Vagina (tissue), 2 donors: Measurements from ENCODE around the gene COL18A1. TPM values are rescaled to one million over a fixed set of nuclear protein-coding genes. Genes with fewer than 3 reads are reported as not detected.

Experiments used
- DNase-seq, 2 donors: peaks; one replicate each; pipeline ENCODE4 v3.0.0-alpha.2; 2017; ENCODE audit errors: extremely low spot score in 2 of 2
- H3K27ac ChIP-seq: fragments of 200-600 bp; sonication (generic); one replicate; pipeline ENCODE4 v1.5.1; 2019
- H3K27me3 ChIP-seq: fragments of 200-600 bp; sonication (generic); one replicate; pipeline ENCODE4 v1.5.1; 2019
- H3K36me3 ChIP-seq, 2 donors: fragments of 200-600 bp; sonication (generic); one replicate each; pipeline ENCODE4 v1.5.1; 2017 to 2019
- H3K4me1 ChIP-seq: fragments of 200-600 bp; sonication (generic); one replicate; pipeline ENCODE4 v1.5.1; 2019
- H3K4me3 ChIP-seq, 2 donors: fragments of 200-600 bp; sonication (generic); 1 replicate in 1 of 2; 2 replicates in 1 of 2; pipeline ENCODE4 v1.5.1; 2016 to 2019
- H3K9me3 ChIP-seq: fragments of 200-600 bp; sonication (generic); one replicate; pipeline ENCODE4 v1.5.1; 2019
- POLR2A ChIP-seq, 2 donors: fragments of 450-650 bp; IDR thresholded peaks; one replicate each; pipeline ENCODE4 v1.6.1; 2017; ENCODE audit warnings: antibody characterized with exemption in 2 of 2, mild to moderate bottlenecking in 2 of 2, moderate library complexity in 2 of 2
- POLR2AphosphoS5 ChIP-seq, 2 donors: sonication (generic); formaldehyde crosslinking; IDR thresholded peaks; one replicate each; pipeline ENCODE4 v1.9.0; 2017; ENCODE audit warnings: antibody characterized with exemption in 2 of 2, mild to moderate bottlenecking in 2 of 2, low read depth in 1 of 2; ENCODE audit not compliant: insufficient read depth in 1 of 2
- intact Hi-C: fragments of 100-400 bp; cut with DNase I; formaldehyde crosslinking; loops from one replicate; pipeline ENCODE4 v1.15.1; 2023
- total RNA-seq: library from RNA; depleted of rRNA; stranded (reverse); fragments of >200 nt; gene quantifications from one replicate; pipeline ENCODE4 v1.2.3, GENCODE V29; 2016
- TF ChIP-seq, protein P1 (sequence below), 3 experiments: fragments of 450-650 bp in 2 of 3; fragments of 200-600 bp in 1 of 3; sonication (generic) in 1 of 3; IDR thresholded peaks; one replicate each; pipeline ENCODE4 v1.5.1; 2017 to 2019; ENCODE audit warnings: antibody characterized with exemption in 3 of 3, mild to moderate bottlenecking in 2 of 3, moderate library complexity in 2 of 3

COL18A1 gene
- total RNA-seq, 1 donor from 2014 or later, result 86.7 TPM

DNA sequence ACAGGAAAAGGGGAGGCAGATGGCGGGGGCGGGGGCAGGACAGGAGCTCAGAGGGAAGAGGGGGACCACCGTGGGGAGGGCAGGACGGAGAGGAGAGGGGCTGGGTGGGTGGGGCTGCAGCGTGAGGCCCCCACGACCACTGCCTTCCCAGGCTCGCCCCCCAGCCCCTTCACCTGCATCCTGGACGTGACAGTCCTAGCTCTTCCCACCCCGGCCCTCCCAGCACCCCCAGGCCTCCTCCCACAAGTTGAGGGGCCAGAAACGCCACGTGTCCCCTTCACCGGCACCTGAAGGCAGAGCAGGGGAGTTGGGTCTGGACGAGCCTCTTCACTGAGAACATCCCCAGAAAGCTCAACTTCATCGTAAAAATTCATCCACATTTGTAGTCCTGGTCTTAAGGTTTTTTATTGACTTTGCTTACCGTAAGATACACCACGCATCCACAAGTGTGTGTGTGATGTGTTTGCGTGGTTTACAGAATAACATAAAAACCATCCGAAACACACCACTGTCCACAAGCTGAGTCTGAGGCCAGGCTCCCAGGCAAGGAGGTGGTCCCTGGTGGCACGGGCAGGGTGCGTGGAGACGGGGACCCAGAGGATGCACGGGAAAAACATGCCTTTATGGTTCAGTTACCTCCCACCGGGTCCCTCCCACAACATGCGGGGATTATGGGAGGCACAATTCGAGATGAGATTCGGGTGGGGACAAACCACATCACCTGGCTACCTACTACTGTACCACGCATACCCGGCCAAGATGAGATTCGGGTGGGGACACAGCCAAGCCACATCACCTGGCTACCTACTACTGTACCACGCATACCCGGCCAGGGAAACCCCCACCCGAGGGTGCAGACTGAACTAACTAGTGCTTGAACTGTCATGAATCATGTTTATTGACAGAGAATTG, 13.9 kb upstream of the COL18A1 start:
- no peak overlapping the region for H3K4me3 ChIP-seq
- no peak overlapping the region for H3K27ac ChIP-seq
- H3K4me1 ChIP-seq, result peaks cover 28% of the 10 kb centered on the region
- no peaks in the 10 kb centered on the region for H3K9me3 ChIP-seq
- TF ChIP-seq POLR2A (IDR thresholded peaks at IDR 0.05), result no peak
- TF ChIP-seq POLR2AphosphoS5 (IDR thresholded peaks at IDR 0.05; ENCODE audit: insufficient read depth in 1 of 2, low read depth in 1 of 2), result no peak
- TF ChIP-seq, protein P1, sequence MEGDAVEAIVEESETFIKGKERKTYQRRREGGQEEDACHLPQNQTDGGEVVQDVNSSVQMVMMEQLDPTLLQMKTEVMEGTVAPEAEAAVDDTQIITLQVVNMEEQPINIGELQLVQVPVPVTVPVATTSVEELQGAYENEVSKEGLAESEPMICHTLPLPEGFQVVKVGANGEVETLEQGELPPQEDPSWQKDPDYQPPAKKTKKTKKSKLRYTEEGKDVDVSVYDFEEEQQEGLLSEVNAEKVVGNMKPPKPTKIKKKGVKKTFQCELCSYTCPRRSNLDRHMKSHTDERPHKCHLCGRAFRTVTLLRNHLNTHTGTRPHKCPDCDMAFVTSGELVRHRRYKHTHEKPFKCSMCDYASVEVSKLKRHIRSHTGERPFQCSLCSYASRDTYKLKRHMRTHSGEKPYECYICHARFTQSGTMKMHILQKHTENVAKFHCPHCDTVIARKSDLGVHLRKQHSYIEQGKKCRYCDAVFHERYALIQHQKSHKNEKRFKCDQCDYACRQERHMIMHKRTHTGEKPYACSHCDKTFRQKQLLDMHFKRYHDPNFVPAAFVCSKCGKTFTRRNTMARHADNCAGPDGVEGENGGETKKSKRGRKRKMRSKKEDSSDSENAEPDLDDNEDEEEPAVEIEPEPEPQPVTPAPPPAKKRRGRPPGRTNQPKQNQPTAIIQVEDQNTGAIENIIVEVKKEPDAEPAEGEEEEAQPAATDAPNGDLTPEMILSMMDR (IDR thresholded peaks at IDR 0.05), result no peak
- intact Hi-C loops, result no loop called here
- no peaks in the 10 kb centered on the region for H3K27me3 ChIP-seq
- no peak for DNase-seq
- no peaks in the 10 kb centered on the region for H3K36me3 ChIP-seq

DNA sequence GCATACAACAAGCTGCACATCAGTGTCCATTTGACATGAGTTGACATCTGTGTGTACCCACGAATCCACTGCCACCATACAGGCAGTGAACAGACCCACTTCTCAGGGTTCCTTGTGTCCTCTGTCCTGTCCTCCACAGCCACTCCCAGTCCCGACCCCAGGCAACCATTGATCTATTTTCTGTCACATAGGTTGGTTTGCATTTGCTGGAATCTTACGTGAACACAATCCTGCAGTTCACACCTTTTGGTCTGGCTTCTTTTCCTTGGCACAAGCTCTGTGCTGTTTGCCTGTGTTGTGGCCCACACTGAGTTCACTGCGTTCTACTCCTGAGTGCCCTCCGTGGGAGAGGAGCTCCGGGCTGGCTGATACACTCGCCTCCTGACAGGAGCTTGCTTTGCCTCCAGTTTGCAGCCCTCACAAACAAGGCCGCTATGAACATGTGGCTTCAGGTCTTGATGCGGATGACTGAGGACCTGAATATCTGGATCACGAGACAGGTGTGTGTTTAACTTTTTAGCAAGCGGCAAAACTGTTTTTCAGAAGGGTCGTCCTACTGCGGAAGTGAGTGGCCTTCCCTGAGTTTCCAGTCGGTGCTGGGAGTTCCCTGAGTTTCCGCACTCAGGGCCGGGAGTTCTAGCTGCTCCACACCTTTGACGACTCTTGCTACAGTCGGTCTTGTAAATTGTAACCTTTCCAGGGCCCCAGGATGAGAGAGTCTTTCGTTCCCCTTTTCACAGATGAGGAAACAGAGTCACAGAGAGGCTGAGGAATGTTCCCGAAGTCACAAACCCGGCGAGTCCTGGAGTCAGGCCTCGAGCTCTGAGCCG, 13.0 kb upstream of the COL18A1 start:
- H3K27ac ChIP-seq, result no peak overlapping the region
- H3K36me3 ChIP-seq, result no peaks in the 10 kb centered on the region
- peaks cover 22% of the 10 kb centered on the region for H3K4me1 ChIP-seq
- no peaks in the 10 kb centered on the region for H3K27me3 ChIP-seq
- no peak for DNase-seq
- H3K4me3 ChIP-seq, result no peak overlapping the region
- TF ChIP-seq POLR2A (IDR thresholded peaks at IDR 0.05), result no peak
- TF ChIP-seq, protein P1 (IDR thresholded peaks at IDR 0.05), result no peak
- TF ChIP-seq POLR2AphosphoS5 (IDR thresholded peaks at IDR 0.05; ENCODE audit: insufficient read depth in 1 of 2, low read depth in 1 of 2), result no peak
- intact Hi-C loops, result no loop called here
- H3K9me3 ChIP-seq, result no peaks in the 10 kb centered on the region

DNA sequence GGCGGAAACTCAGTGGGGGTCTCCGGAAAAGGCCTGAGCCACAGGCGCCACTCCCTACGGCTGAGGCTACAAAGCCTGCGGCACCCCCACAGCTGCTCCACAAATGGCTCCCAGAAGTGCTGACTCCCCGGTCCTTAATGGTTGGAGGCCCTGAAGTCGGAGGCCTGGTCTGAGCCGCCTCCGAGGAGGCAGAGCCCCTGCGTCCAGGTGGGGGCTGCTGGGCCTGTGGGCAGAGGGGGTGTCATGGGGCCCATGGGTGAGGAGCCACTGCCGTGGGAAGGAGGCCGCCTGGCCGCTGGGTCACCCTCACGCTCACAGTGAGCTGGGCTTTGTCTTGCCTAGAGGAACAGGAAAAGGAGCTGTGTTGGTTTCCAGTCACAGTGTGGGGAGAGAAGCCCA, 12.4 kb upstream of the COL18A1 start:
- no peaks in the 10 kb centered on the region for H3K36me3 ChIP-seq
- H3K27ac ChIP-seq, result no peak overlapping the region
- no peak for DNase-seq
- peaks cover 15% of the 10 kb centered on the region for H3K4me1 ChIP-seq
- intact Hi-C loops, result no loop called here
- no peaks in the 10 kb centered on the region for H3K9me3 ChIP-seq
- no peaks in the 10 kb centered on the region for H3K27me3 ChIP-seq
- no peak overlapping the region for H3K4me3 ChIP-seq
- TF ChIP-seq POLR2AphosphoS5 (IDR thresholded peaks at IDR 0.05; ENCODE audit: insufficient read depth in 1 of 2, low read depth in 1 of 2) (no peak), POLR2A (IDR thresholded peaks at IDR 0.05) (no peak)
- TF ChIP-seq, protein P1 (IDR thresholded peaks at IDR 0.05), result no peak

DNA sequence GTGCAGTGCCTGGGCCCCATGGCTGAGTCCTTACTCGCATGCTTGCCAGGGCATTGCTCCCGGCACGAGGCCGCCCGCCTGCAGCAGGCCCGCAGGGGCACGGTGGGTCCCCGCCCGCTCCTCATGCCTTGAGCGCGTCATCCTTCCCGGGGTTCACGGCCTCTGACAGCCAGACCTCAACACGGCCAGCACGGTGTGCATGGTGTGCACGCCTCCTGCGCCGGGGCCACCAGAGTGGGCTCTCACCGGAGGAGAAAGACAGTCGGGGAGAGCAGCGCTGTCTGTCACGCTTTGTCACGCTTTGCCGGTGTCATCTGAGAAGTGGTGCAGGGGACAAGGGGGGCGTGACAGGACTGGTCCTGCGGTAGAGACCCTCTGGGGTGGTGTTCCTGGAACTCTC, 11.9 kb upstream of the COL18A1 start:
- no peak for TF ChIP-seq POLR2AphosphoS5 (IDR thresholded peaks at IDR 0.05; ENCODE audit: insufficient read depth in 1 of 2, low read depth in 1 of 2)
- TF ChIP-seq, protein P1 (IDR thresholded peaks at IDR 0.05), result no peak
- TF ChIP-seq POLR2A (IDR thresholded peaks at IDR 0.05), result no peak
- intact Hi-C loops, result no loop called here
- H3K4me1 ChIP-seq, result peaks cover 11% of the 10 kb centered on the region
- no peak overlapping the region for H3K4me3 ChIP-seq
- H3K27me3 ChIP-seq, result no peaks in the 10 kb centered on the region
- H3K9me3 ChIP-seq, result no peaks in the 10 kb centered on the region
- no peak for DNase-seq
- H3K36me3 ChIP-seq, result no peaks in the 10 kb centered on the region
- no peak overlapping the region for H3K27ac ChIP-seq
